LNCaP clone FGC (cell line): ENCODE data around the gene REXO1.
"Not testable (repeated sequence)": the region's sequence is repeated elsewhere in the genome, so short reads cannot be mapped to it uniquely, and the experiment has no call there.

ENCODE experiments used
- DNase-seq: peaks from one replicate; pipeline ENCODE4 v3.0.0-alpha.2; 2011; ENCODE audit warnings: low read depth
- H3K4me3 ChIP-seq: 2 replicates; pipeline ENCODE4 v1.5.1; 2011; ENCODE audit warnings: mild to moderate bottlenecking, low read depth, low read length, control low read depth
- CTCF ChIP-seq: IDR thresholded peaks from 2 replicates; pipeline ENCODE4 v1.5.1; 2012; ENCODE audit warnings: mild to moderate bottlenecking; ENCODE audit not compliant: control insufficient read depth, insufficient read depth; ENCODE audit errors: extremely low read depth

REXO1 gene

GRCh38 chr19:1880611-1881392 is 32.5 kb upstream of the REXO1 start:
- TF ChIP-seq CTCF: no peak
- DNase-seq: no peak

GRCh38 chr19:1879982-1880381 is 31.7 kb upstream of the REXO1 start:
- DNase-seq, H3K4me3 ChIP-seq: not testable (repeated sequence)

More at GRCh38 chr19:1880611-1881392, 32.5 kb upstream of the REXO1 start:
- no peak overlapping the region for H3K4me3 ChIP-seq

GRCh38 chr19:1878583-1878982 is 30.3 kb upstream of the REXO1 start:
- not testable (repeated sequence) for H3K4me3 ChIP-seq

DNA sequence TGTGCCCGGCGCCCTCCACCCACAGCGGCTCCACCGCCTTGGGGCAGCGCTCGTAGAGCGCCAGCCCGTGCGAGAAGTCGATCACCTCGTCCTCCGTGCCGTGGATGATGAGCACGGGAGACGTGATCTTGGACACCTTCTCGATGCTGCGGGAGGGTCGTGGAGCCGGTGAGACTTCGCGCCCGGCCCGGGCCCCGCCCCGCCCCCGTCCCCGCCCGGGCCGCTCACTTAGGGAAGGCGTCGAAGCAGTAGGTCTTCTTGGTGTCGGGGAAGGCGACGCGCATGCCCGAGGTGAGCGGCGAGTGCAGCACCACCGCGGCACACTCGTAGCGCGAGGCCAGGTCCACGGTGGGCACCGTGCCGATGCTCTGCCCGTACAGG is 29.0 kb upstream of the REXO1 start:
- not testable (repeated sequence) for DNase-seq, H3K4me3 ChIP-seq

More at GRCh38 chr19:1878583-1878982, 30.3 kb upstream of the REXO1 start:
- DNase-seq: not testable (repeated sequence)

DNA sequence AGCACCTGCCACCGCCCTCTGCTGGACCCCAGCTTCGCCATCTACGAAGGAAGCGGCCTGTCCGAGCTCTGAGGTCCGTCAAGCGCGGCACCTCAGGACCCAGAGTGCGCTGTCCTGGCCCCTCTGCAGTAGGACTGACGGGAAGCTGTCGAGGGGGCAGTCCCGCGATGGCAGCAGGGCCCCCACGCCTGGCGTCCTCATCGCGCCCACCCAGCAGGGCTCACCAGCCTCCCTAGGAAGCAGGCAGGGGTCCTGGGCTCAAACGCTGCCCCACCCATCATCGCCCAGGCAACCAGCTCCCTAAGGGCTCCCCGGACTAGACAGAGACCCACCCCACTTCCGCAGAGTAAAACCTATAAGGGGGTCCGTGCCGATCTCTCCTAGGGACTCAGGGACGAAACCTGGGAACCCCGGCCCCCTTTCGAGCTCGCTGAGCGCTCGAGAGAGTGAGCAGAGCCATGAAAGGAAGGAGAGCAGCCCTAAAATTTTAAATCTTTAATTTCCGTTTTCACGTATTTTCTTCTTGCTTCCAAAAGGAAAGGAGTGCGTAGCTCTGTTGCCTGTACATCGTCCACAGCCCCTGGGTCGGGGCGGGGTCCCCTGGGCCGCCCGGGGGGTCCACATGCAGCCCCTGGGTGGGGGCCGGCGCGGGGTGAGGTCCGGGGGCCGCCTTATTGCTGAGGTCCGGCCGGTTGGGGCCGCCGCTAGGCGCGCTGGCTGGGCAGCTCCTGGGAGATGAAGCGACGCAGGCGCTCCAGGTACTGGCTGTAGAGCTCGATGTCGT is 28.4 kb upstream of the REXO1 start:
- DNase-seq: not testable (repeated sequence)
- H3K4me3 ChIP-seq: peak overlapping the region; percentile 99

DNA sequence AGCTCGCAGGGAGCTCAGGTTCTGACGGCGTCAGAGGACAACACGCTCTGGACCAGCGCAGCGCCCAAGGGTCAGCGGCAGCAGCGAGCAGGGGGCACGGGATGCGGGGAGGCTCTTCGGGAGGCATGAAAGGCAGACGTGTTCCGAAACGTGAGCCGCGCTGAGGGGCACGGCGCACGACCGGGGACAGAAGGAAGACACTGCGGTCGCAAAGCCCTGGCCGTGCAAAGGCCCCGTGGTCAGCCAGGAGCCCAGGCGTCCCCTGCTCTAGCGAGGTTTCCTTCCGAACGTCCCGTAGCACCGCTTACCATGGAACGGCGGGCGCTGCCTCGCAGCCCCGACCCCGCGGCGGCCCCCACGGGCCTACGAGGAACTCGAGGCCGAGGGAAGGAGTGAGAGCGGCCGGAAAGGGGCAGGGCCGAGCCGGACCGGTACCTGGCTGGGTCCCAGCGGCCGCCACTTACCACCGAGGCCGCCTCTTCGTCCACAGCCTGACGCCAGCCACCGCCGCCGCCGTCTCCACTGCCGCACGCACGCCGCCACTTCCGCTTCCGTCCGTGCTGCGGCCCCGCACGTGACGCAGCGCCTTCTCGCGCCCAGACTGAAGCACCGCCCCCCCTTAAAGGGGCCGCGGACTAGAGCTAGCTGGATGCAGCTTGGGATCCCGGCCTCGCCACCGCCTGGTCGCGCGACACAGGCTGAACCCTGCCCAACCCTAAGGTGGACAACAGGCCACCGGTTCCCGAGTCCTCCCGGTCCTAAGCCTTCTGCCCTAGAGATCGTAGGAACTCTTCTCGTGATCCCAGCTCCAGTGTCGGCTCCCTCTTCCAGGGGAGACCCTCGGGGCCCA is 27.6 kb upstream of the REXO1 start:
- peak; percentile 63 for DNase-seq
- peak overlapping the region; percentile 99 for H3K4me3 ChIP-seq
- TF ChIP-seq CTCF: no peak

GRCh38 chr19:1875265-1875645 is 27.0 kb upstream of the REXO1 start:
- peak overlapping the region; percentile 99 for H3K4me3 ChIP-seq
- DNase-seq: not testable (repeated sequence)

DNA sequence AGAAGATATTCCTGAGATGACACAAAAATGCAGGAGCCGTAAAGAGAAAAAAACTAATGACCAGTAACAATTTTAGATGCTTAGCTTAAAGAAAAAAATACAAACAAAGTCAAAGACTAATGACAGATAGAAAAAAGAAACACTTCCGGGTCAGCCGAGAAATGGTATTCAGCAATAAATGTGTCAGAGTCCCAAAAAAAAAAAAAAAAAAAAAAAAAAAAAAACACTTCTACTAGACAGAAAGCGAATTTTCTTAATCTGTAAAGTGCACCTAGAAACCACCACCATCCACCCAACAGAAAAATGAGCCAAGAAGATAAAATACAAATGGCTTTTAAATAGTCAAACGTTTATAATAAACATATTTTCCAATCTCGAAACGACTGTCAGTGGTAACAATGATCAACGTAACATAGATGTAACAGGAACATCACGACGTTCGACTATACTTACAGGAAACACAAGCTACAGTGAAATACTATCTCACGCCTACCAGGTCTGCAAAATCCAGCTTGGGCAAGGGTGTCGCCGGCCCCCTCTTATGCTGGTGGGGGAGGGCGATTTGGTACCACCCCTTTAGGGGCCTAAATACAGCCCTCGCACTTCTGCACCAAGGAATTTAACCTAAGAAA is 26.4 kb upstream of the REXO1 start:
- no peak for DNase-seq
- TF ChIP-seq CTCF: no peak
- peak overlapping the region; percentile 99 for H3K4me3 ChIP-seq
